Small intestine (tissue), 7 donors: ENCODE results near the gene EFNB2. TPM values are rescaled to one million over a fixed set of nuclear protein-coding genes. Genes with fewer than 3 reads are reported as not detected.

ENCODE experiments used
- DNase-seq, 2 donors: peaks; one replicate each; pipeline versions ENCODE4 v3.0.0 to v3.0.0-alpha.2; 2013
- FAIRE-seq: peaks from 2 replicates; lab custom pipeline; 2012; peaks lifted over from hg19 to GRCh38; lab: Jason Lieb, UNC
- H3K27ac ChIP-seq, 3 donors: one replicate each; pipeline ENCODE4 v1.5.1; 2013; ENCODE audit warnings: low read length in 2 of 3, mild to moderate bottlenecking in 2 of 3, control low read depth in 1 of 3, inconsistent platforms in 1 of 3, low read depth in 1 of 3, moderate library complexity in 1 of 3
- H3K27me3 ChIP-seq, 3 donors: one replicate each; pipeline ENCODE4 v1.6.1; 2013; ENCODE audit warnings: low read length in 3 of 3, inconsistent platforms in 1 of 3; ENCODE audit not compliant: control insufficient read depth in 3 of 3, insufficient read depth in 3 of 3
- H3K36me3 ChIP-seq, 3 donors: one replicate each; pipeline ENCODE4 v1.6.1; 2013; ENCODE audit warnings: low read length in 3 of 3, inconsistent platforms in 1 of 3, low read depth in 1 of 3, mild to moderate bottlenecking in 1 of 3, moderate library complexity in 1 of 3; ENCODE audit not compliant: control insufficient read depth in 3 of 3, insufficient read depth in 2 of 3
- H3K4me1 ChIP-seq, 3 donors: one replicate each; pipeline ENCODE4 v1.6.1; 2013; ENCODE audit warnings: low read length in 2 of 3, inconsistent platforms in 1 of 3, low read depth in 1 of 3, mild to moderate bottlenecking in 1 of 3, moderate library complexity in 1 of 3; ENCODE audit not compliant: control insufficient read depth in 3 of 3, insufficient read depth in 2 of 3
- H3K4me3 ChIP-seq, 3 donors: one replicate each; pipeline ENCODE4 v1.5.1; 2013; ENCODE audit warnings: low read length in 3 of 3, control low read depth in 1 of 3, inconsistent platforms in 1 of 3, low read depth in 1 of 3, mild to moderate bottlenecking in 1 of 3, moderate library complexity in 1 of 3
- H3K9me3 ChIP-seq, 2 donors: one replicate each; pipeline ENCODE4 v1.6.1; 2013; ENCODE audit warnings: low read depth in 1 of 2, low read length in 1 of 2; ENCODE audit not compliant: control insufficient read depth in 2 of 2, insufficient read depth in 1 of 2
- WGBS, 3 donors: extraction: QIAGEN DNeasy Blood & Tissue Kit; methylation state at CpG; one replicate each; pipeline ENCODE4 v1.1.7; 2013; 5-methylcytosine and 5-hydroxymethylcytosine counted together
- polyA plus RNA-seq, 4 donors: library from polyadenylated mRNA; stranded (reverse) in 3 of 4; unstranded in 1 of 4; fragments of 200-250 nt in 3 of 4; fragments of 120-200 nt in 1 of 4; gene quantifications; one replicate each; pipeline versions ENCODE4 v1.2.1 to v1.2.3, GENCODE V29; 2013
- donor health status: healthy with polysubstance abuse.
- donor health status: control.
- donor health status: control.
- donor health status: Bipolar disorder and iron deficiency.
- donor health status: healthy.

EFNB2 gene
- polyA plus RNA-seq, 4 donors: 10.8 to 33.0 (median 19.2) TPM

DNA sequence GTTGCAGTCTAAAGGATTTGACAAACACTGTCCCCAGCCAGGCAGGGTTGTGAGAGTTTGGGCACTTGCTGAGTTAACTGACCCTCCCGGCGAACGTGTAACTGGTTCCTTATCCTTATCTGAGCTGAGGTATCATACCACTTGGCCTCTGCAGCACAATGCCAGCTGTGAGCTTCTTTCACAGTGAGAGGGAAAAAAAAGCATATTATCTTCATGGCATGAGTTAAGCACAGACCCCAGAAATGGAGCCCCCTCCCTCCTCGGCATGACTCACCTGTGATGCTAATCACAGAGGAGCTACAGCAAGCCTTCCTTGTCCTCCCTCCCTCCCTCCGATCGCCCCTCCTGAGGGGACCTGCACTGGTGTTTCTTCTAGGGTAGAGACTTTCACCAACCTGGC lies 60.5 kb downstream of the EFNB2 start:
- H3K27me3 ChIP-seq: no peaks in the 10 kb centered on the region
- FAIRE-seq: no peak
- DNase-seq: peak; percentile 49 to 56
- no peaks in the 10 kb centered on the region for H3K9me3 ChIP-seq
- H3K27ac ChIP-seq: peak overlapping the region in 1 of 3 donors; percentile 63
- peaks cover 4 to 31% (median 5%) of the 10 kb centered on the region in 3 donors for H3K4me1 ChIP-seq
- WGBS, 3 donors: 14 to 62% (median 38%) methylated on average over 6 of the region's 6 CpGs
- H3K36me3 ChIP-seq: no peaks in the 10 kb centered on the region
- no peak overlapping the region for H3K4me3 ChIP-seq

DNA sequence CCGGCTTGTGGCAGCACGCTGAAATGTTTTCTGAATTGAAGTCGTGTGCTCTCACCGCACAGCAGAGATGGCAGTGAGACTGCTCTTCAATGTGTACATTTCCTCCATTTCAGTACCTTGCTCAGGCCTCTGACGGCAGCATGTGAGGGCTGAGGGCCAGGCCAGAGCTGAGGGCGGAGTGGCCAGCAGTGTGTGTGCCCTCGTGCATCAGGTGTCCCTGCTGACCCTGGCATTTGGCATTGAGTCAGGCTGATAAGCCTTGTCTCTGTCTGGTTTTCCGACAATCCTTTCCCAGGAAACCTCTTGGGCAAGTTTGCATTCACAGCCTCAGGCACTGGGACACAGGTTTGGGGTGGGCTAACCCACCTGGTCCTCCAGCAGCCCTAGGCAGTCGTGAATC lies 62.3 kb downstream of the EFNB2 start:
- FAIRE-seq: no peak

GRCh38 chr13:106472621-106473020 lies 62.8 kb downstream of the EFNB2 start:
- peak overlapping the region in 1 of 3 donors; percentile 16 for H3K4me3 ChIP-seq

More for the DNA sequence above, 62.3 kb downstream of the EFNB2 start:
- Histone ChIP-seq H3K36me3 (no peaks in the 10 kb centered on the region), H3K4me3 (no peak overlapping the region), H3K27ac (peak overlapping the region in 2 of 3 donors; percentile 44 to 81), H3K9me3 (no peaks in the 10 kb centered on the region), H3K27me3 (no peaks in the 10 kb centered on the region), H3K4me1 (peaks cover 4 to 31% (median 5%) of the 10 kb centered on the region in 3 donors)
- DNase-seq: peak; percentile 48 to 57
- 54 to 84% (median 67%) methylated on average over 9 of the region's 9 CpGs for WGBS, 3 donors

DNA sequence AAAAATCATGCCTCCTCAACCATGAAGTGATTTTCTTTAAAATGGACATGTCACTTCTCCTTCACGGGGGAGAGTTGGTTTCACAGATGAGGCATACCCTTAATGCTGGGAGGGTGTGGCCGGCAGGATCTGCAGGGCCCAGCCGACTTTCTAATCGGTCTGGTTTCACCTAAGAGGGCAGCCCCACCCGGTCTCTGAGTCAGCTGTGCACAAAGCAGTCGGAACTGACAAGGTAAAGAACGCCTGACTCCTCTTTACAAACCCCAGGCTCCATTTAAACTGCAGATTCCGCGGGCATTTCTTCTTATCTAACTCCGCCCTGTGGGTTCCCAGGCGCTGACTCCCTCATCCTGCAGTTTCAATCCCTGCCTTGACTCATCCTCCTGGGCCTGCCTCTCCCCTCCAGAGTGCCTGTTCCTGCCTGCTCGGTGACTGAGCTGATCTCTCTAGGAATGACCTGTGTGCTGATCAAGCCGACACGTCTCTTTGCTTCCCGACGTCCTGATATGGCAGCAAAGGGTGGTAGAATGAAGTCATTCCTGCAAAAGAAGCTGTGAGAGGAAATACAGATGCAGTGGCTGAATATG lies 63.4 kb downstream of the EFNB2 start:
- Histone ChIP-seq H3K4me3 (peak overlapping the region in 1 of 3 donors; percentile 16), H3K9me3 (no peaks in the 10 kb centered on the region), H3K27ac (peak overlapping the region in 2 of 3 donors; percentile 18 to 81), H3K4me1 (peaks cover 4 to 31% (median 5%) of the 10 kb centered on the region in 3 donors), H3K36me3 (no peaks in the 10 kb centered on the region), H3K27me3 (no peaks in the 10 kb centered on the region)
- WGBS, 3 donors: 7 to 28% (median 21%) methylated on average over 16 of the region's 16 CpGs
- DNase-seq (peak; percentile 87 to 94), FAIRE-seq (no peak)

More at GRCh38 chr13:106472621-106473020, 62.8 kb downstream of the EFNB2 start:
- 41 to 71% (median 64%) methylated on average over 4 of the region's 4 CpGs for WGBS, 3 donors
- Histone ChIP-seq H3K4me1 (peaks cover 4 to 31% (median 5%) of the 10 kb centered on the region in 3 donors), H3K36me3 (no peaks in the 10 kb centered on the region), H3K27ac (peak overlapping the region; percentile 18 to 81 (median 44)), H3K27me3 (no peaks in the 10 kb centered on the region), H3K9me3 (no peaks in the 10 kb centered on the region)
- DNase-seq (peak; percentile 41 to 44), FAIRE-seq (no peak)

GRCh38 chr13:106470576-106470975 lies 64.9 kb downstream of the EFNB2 start:
- Histone ChIP-seq H3K27ac (no peak overlapping the region), H3K9me3 (no peaks in the 10 kb centered on the region), H3K4me3 (no peak overlapping the region), H3K36me3 (no peaks in the 10 kb centered on the region), H3K27me3 (no peaks in the 10 kb centered on the region), H3K4me1 (peaks cover 0 to 24% (median 5%) of the 10 kb centered on the region in 3 donors)
- DNase-seq: no peak
- WGBS, 3 donors: 69 to 78% (median 77%) methylated on average over 7 of the region's 7 CpGs
- FAIRE-seq: no peak

DNA sequence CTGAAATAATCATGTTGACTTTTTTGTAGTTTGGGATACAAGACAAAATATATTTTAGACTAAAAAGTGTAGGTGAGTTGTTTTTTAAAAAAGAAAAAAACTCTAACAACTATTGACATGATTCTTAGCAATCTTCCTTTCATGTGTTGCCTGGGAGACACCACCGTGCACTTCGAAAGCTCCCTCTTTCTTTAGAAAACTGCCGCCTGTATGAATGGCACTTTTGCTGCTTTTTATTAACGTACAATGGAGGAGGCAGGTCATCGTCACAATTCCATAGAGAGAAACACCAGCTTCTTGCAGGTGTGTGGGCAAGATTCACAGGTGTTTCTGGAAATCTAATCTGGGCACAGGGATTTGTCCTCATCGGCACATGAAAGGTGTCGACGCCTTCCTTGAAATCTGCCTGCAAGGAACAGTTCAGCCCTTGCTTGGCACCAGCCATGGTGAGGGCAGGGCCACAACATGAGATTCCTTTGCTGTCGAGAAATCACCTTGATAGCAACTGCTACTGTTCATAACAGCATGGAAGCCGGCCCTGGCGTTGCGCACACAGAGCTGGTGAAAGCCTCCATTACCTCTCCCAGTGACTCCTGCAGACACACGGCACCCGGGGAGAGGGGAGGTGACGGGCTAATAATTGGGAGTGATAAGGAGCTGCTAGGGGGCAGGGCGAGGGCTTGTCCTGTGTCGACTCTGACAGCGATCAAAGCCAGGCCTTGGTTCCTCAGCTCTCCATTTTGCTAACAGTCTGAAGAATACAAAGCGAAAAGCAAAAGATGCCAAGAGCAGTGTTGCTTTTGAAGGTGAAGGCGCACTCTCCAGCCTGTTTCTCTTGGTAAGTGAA lies 66.5 kb downstream of the EFNB2 start:
- Histone ChIP-seq H3K27ac (no peak overlapping the region), H3K4me3 (no peak overlapping the region), H3K4me1 (peaks cover 0 to 14% (median 5%) of the 10 kb centered on the region in 3 donors), H3K27me3 (no peaks in the 10 kb centered on the region), H3K36me3 (no peaks in the 10 kb centered on the region), H3K9me3 (no peaks in the 10 kb centered on the region)
- DNase-seq: peak in 1 of 2 donors; percentile 51
- FAIRE-seq: no peak
- WGBS, 3 donors: 52 to 82% (median 58%) methylated on average over 20 of the region's 20 CpGs

DNA sequence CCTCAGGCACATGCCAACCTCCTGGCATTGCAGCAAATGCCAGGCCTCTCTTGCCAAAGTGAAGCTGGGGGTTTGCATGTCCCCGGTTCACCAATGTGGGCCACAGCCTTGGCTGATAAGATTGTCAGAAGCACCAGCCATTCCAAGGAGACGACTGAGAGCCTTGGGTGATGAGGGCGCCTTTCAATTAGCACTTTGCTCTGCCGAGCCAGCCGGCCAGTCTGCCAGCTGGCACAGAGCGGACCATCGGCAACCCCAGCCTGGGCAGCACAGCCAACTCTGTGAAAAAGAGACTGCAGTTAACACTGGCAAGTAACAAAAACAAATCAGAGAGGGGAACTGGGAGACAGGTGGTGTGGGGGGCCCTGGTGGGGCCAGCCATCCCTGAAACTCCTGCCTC lies 67.3 kb downstream of the EFNB2 start:
- DNase-seq (peak in 1 of 2 donors; percentile 43), FAIRE-seq (no peak)
- peaks cover 0 to 11% (median 3%) of the 10 kb centered on the region in 3 donors for H3K4me1 ChIP-seq
- H3K9me3 ChIP-seq: no peaks in the 10 kb centered on the region
- H3K36me3 ChIP-seq: no peaks in the 10 kb centered on the region
- H3K4me3 ChIP-seq: no peak overlapping the region
- no peaks in the 10 kb centered on the region for H3K27me3 ChIP-seq
- H3K27ac ChIP-seq: no peak overlapping the region
- WGBS, 3 donors: 45 to 68% (median 65%) methylated on average over 7 of the region's 7 CpGs

GRCh38 chr13:106467427-106468122 lies 67.9 kb downstream of the EFNB2 start:
- H3K4me1 ChIP-seq: peaks cover 0 to 4% (median 0%) of the 10 kb centered on the region in 3 donors

More at GRCh38 chr13:106467427-106468122, 67.9 kb downstream of the EFNB2 start:
- H3K27me3 ChIP-seq: no peaks in the 10 kb centered on the region
- DNase-seq: no peak
- no peak overlapping the region for H3K4me3 ChIP-seq
- no peaks in the 10 kb centered on the region for H3K9me3 ChIP-seq
- no peaks in the 10 kb centered on the region for H3K36me3 ChIP-seq
- no peak for FAIRE-seq
- no peak overlapping the region for H3K27ac ChIP-seq
- WGBS, 3 donors: 73 to 77% (median 77%) methylated on average over 10 of the region's 10 CpGs
